Esophagus muscularis mucosa (tissue), 4 donors: Measurements from ENCODE around the gene SLIT1.

Experiments used
- EP300 ChIP-seq: sonication (generic); formaldehyde crosslinking; IDR thresholded peaks from one replicate; pipeline ENCODE4 v1.6.1; 2017; ENCODE audit warnings: antibody characterized with exemption
- POLR2A ChIP-seq: fragments of 450-650 bp; IDR thresholded peaks from one replicate; pipeline ENCODE4 v1.6.1; 2017; ENCODE audit warnings: antibody characterized with exemption, moderate library complexity, mild to moderate bottlenecking, low read depth
- POLR2AphosphoS5 ChIP-seq, 2 donors: sonication (generic); formaldehyde crosslinking; IDR thresholded peaks; one replicate each; pipeline ENCODE4 v1.6.1; 2017; ENCODE audit warnings: antibody characterized with exemption in 2 of 2
- TF ChIP-seq, protein P1 (sequence below), 3 experiments: fragments of 200-600 bp in 2 of 3; fragments of 450-650 bp in 1 of 3; sonication (generic) in 2 of 3; IDR thresholded peaks; one replicate each; pipeline ENCODE4 v1.5.1; 2017 to 2019; ENCODE audit warnings: antibody characterized with exemption in 3 of 3, mild to moderate bottlenecking in 2 of 3, moderate library complexity in 1 of 3

DNA sequence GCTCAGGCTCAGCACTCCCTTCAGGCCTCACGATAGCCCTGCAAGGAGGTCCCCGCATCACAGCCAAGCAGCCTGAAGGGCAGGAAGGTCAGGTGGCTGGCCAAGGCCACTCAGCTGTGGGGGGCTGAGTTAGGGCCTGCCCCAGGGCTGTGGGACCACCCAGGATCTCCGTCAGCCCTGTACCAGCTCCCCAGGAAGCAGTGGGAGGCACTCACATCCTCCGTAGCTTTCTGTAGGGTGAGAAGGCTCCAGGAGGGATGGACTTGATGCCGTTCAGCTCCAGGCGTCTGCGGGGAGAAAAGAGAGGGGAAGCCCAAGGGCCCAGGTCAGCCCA lies 125.9 kb downstream of the SLIT1 start:
- TF ChIP-seq, protein P1, sequence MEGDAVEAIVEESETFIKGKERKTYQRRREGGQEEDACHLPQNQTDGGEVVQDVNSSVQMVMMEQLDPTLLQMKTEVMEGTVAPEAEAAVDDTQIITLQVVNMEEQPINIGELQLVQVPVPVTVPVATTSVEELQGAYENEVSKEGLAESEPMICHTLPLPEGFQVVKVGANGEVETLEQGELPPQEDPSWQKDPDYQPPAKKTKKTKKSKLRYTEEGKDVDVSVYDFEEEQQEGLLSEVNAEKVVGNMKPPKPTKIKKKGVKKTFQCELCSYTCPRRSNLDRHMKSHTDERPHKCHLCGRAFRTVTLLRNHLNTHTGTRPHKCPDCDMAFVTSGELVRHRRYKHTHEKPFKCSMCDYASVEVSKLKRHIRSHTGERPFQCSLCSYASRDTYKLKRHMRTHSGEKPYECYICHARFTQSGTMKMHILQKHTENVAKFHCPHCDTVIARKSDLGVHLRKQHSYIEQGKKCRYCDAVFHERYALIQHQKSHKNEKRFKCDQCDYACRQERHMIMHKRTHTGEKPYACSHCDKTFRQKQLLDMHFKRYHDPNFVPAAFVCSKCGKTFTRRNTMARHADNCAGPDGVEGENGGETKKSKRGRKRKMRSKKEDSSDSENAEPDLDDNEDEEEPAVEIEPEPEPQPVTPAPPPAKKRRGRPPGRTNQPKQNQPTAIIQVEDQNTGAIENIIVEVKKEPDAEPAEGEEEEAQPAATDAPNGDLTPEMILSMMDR (IDR thresholded peaks at IDR 0.05), result no peak
- TF ChIP-seq EP300, result no peak
- no peak for TF ChIP-seq POLR2A
- TF ChIP-seq POLR2AphosphoS5 (IDR thresholded peaks at IDR 0.05), result no peak
